HG02588 (cell line): ENCODE data around the gene MESP2.

Experiments
- ATAC-seq: cut with Tn5 transposase; IDR thresholded peaks from one replicate; pipeline ENCODE4 v1.9.1; 2021; ENCODE audit warnings: mild to moderate bottlenecking, moderate library complexity; ENCODE audit not compliant: unreplicated experiment

Gene MESP2

DNA sequence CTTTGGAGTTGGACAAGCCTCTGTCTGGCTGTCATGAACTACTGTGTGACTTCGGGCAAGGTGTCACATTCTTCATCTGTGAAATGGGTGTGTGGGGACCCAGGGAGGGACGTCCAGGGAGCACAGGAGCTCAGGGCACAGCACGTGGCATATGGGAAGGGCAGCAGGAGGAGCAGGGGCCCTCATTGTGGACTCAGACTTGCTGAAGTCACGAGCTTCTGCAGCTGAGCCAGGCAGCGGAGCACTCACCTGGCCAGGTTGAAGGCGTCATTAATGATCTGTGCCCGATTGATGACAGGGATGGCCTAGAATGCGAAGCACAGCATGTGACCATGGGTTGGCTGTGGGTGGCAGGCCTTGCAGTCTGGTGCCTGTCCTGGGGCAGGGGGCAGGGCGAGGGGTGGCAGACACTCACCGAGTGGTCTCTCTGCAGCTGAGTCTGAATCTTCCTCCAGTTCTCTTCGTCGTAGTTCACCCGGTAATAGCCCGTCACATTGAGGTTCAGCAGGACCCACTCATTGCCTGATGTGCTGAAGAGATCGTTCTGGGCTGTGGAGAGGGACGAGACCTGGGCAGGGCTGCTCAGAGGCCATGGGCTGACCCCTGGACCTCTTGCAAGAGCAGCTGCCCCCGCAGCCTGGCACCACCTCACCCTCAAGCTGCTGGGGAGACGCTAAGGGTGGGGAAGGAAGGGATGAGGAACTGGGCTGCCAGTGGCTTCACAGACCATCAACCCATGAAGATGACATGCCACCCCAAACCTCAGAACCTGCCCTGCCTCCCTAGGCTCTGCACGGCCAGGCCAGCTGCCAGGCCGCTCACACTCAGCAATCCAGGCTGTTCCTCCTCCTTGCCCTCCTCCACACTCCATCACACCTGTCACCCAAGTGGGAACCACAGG lies 23.1 kb downstream of the MESP2 start:
- ATAC-seq = no peak

DNA sequence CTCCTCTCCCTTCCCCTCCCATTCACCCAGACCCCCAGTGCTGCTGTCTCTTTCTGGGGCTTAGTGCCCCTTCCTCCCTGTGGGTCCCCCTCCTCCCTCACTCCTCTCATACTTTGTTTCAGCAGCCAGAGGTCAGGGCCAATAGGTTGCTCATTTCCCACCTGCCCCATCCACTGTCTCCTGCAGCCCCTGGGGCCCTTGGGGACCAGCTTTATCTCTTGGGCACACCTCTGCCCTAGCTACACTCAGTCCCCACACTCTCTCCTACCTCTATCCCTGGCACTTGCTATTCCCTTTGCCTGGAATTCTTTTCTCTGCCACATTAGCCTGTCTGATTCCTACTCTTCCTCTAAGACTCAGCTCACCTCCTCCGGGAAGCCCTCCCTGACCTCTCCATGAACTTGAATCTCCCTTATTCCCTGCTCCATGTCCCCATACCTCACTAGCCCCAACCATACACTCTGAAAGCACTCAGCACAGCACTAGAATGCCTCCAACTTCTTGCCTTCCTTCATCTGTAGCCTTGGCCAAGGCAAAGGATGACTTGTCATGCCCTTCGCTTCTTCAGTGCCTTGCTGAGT lies 23.9 kb downstream of the MESP2 start:
- no peak for ATAC-seq

- ATAC-seq = no peak
These were observed 25.5 kb downstream of the MESP2 start for GRCh38 chr15:89801471-89802195.

DNA sequence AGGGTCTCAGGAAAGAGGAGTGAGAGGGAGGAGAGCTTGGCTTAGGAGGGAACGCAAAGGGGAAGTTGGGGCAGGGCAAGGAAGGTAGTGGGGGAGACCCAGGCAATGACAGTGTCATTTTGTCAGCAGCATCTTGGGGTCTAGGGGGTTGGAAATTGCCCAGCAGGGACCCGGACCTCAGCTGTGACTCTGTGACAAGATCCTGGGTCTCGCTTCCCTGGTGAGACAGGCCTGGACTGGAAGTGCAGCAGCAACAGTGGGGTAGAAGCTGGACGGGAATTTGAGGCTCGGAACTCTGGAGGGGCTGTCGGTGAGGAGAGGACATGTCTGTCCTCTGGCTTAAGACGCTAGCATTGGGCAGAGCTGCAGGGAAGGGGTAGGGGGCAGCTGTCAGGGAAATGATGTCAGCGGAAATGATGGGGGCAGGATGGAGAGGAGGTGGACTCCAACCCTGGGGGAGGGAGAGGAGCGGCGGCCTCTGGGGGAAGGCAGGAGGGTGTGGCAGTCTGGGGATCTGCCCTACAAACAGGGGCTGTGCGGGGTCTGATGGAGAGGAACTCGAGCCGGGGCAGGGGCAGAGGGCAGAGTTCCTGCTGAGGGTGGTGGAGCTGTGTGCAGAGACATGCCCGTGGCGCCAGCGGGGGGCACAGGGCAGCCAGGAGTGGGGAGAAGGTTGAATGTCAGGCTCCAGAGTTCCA lies 26.2 kb downstream of the MESP2 start:
- no peak for ATAC-seq

- no peak for ATAC-seq
These were observed 27.1 kb downstream of the MESP2 start for GRCh38 chr15:89802986-89803824.

GRCh38 chr15:89803941-89804800 lies 28.0 kb downstream of the MESP2 start:
- no peak for ATAC-seq

- no peak for ATAC-seq
These were observed 29.4 kb downstream of the MESP2 start for GRCh38 chr15:89805241-89806209.

DNA sequence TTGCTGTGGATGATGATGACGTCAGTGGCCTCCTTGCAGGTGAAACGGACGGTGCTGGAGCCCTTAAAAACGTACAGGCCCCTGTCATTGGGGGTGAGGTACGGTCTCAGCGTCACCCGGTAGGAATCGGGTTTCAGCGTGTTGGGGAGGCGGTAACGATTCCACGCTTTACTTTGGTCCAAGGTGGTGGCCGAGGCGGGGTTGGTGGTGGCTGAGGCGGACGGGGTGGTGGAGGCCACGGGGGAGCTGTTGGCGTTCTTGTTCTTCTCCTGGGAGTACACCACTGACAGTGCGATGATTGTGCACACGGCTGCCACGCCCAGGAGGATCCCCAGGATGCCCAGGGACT lies 30.1 kb downstream of the MESP2 start:
- no peak for ATAC-seq

DNA sequence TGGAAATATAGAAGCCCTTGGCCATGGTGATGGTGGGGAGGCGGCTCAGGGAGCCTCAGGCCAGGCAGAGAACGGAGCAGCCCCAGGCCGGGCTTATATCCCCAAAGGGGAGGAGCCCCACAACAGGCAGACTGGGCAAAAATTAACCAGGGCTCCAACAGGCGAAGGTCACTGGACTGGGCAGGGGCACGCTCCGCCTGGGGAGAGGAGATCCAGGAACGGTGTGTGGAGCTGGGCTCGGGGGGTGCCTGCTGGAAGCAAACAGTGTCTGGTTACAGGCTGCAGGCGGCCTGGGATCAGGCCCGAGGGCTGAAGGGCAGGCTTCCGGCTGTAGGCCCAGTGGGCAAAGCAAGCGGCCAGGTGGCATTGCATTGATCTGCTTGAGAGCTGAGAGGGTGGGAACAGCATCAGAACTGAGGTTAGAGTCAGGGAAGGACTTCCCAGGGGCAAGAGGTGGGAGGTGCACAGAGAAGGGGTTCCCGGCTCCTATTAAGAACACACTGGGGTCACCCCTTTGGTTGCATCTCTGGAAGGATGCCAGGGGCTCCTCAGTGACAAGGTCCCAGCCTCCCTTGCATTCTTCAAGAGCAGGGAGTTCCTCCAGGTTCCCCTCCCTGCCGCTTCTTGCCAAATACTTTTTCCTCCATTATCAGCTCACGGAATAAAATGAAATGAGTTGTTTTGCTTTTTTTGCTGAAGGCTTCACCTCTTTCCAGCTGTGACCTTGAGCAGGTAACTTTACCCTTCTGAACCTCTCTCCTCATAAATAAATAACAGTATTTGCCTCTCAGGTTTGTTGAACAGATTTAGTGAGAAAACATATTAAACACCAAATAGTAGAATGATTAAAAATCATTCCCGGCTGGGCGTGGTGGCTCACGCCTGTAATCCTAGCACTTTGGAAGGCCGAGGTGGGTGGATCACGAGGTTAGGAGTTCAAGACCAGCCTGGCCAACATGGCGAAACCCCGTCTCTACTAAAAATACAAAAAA lies 30.7 kb downstream of the MESP2 start:
- ATAC-seq = no peak

GRCh38 chr15:89807689-89808088 lies 31.6 kb downstream of the MESP2 start:
- ATAC-seq = no peak

- no peak for ATAC-seq
These were observed 32.2 kb downstream of the MESP2 start for GRCh38 chr15:89808160-89808870.

DNA sequence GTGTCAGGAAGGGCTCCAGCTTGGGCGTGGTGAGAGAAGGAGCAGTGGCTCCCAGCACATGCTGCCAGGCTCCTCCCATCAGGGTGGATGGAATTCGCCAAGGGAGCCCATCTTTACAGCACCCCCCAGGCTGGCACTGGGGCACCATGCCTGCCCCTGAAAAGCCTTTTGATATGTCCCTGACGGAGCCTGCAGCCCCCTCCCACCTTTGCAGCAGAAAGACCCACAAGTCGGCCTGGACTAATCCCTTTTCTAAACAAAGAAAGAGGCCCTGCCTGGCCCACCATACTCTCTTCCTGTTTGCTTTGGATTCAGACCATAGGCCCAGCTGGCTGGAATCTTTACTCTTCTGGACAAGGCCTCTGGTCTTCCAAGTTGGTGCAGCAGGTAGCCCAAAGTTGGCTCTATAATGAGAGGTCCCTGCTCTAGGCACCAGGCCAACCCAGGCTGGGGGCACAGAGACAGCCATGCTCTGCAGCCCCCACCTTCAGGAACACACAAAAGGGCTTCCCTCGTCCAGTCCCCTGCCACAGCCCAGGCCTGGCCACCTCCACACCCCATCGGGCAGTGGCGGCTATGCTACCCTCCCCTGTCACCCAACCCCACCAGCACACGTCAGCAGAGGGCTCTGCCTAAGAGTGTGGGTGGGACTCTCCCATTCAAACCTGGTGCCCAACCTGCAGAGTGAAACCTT lies 33.1 kb downstream of the MESP2 start:
- no peak for ATAC-seq

DNA sequence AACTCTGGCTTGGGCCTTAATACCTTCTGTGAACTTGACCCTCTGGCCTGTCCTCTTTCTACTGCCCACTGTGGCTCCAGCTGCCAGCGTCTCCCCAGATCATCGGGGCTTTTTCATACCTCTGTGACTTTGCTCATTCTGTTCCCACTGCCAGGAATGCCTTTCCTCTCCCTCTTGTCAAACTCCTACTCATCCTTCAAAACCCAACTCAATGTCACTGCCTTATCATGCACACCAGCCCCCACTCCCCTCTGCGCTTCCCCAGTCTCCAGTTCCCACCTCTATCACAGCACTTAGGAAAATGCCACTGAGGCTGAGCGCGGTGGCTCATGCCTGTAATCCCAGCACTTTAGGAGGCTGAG lies 33.6 kb downstream of the MESP2 start:
- ATAC-seq = no peak

DNA sequence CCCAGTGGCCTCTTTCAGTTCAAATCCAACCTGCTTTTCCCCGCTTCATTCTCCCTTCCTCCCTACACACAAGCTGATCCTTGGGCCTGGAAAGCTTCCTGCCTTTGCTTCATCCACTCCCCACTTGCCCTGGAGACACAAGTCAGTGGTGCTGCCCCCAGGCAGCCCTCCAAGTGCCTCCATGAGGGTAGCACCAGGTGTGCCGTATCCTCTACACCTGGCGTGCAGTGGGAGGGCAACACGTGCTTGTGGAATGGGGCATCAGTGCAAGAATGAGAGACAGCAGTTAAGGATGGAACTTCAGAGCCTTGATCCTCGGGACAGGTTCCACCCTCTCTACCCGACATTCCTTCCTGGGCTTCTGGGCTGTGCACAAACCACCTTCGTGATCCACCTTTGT lies 34.7 kb downstream of the MESP2 start:
- no peak for ATAC-seq

- no peak for ATAC-seq
These were observed 36.1 kb downstream of the MESP2 start for GRCh38 chr15:89812011-89812846.
